ENCODE results near the gene TLCD3B. TPM values are rescaled to one million over a fixed set of nuclear protein-coding genes. Genes with fewer than 3 reads are reported as not detected.

The TLCD3B gene
- total RNA-seq, 1 donor from 2014 or later, result not detected

GRCh38 chr16:30006659-30007377 lies 24.3 kb downstream of the TLCD3B start:
- DNase-seq (ENCODE audit: low spot score), result no peak

DNA sequence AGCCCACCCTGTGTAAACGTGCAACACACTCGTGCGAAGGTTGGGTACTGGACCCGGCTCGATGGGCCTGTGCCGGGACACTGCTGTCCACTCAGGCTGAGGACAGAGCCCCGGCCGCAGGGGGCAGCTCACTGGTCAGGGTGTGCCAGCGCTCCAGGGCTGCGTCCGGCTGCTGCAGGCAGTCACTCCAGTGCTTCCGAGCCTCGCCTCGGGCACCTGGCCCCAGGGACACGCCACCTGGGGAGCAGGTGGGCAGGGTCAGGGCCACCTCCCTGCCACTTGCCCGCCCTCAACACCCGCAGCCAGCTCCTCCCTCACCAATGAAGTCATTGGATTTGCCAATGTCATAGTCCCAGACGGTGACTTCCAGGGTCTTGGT lies 25.0 kb downstream of the TLCD3B start:
- no peak for DNase-seq (ENCODE audit: low spot score)

- DNase-seq (ENCODE audit: low spot score), result no peak
These were observed 25.6 kb downstream of the TLCD3B start for GRCh38 chr16:30005341-30006094.

DNA sequence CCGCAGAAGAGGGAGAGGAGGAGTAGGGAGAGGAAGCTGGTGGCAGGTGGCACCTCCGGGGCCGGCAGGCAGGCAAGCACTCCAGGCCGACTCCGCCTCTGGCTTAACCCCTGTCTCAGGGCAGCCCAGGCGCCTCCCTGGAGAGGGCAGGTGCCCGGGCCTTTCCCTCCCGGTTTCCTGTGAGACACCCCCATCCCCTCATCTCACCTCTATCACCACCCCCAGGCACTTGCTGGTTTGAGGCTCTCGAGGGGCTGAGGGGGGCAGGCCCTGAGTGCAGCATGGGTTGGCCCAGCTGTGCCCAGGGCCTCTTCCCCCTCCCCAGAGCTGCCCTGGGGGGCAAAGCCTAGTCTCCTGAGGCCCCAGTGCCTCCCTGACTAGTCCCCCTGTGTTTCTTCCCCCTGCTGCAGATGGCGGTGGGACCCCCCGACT lies 26.2 kb downstream of the TLCD3B start:
- no peak for DNase-seq (ENCODE audit: low spot score)

DNA sequence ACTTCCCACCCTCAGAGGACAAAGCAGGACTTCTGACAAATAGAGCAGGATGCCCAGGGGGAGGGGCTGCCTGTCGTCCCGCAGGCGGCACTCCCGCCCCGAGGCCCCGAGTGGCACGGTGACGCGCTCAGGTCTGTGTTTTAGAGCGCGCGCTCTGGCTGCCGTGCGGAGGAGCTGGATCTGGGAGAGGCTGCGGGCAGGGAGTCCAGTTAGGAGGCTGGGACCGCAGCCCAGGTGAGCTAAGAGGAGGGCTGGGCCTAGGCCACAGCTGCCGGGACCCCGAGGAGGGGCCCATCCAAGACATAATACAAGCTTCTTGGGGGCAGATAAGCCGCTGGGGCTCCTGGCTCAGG lies 26.7 kb downstream of the TLCD3B start:
- no peak for DNase-seq (ENCODE audit: low spot score)

DNA sequence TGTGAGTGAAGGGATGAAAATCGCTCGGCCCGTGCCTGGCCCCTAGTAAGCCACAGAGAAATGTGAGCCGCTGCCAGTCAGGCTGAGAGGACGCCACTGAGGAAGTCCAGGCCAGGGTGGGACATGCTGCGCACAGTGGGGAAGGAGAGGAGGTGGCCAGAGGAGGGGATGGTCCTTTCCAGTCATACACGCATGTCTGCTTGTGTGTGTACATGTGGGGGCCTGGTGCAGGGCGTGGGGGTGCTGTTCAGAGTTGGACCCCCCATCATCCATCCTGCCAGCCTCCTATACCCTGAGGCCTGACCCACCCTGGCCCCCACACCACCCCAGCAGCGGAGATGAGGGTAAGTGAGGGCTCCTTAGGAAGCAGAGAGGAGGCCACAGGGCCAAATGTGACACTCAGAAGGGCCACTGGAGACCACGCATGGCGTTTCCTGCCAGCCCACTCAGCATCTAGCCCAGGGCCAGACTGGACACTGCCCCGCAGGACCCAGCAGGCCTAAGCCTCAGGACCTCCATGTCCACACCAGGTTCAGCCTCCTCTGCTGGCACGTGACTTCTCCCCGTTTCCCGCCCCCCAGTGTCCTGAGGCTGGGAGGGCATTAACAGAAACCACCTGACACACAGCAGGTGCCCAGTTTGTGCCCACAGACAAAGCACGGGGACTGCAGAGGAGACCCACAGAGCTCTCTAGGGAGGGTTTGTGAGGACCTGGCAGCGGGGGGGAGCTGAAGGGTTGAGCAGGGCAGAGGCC lies 27.2 kb downstream of the TLCD3B start:
- DNase-seq (ENCODE audit: low spot score), result no peak

DNA sequence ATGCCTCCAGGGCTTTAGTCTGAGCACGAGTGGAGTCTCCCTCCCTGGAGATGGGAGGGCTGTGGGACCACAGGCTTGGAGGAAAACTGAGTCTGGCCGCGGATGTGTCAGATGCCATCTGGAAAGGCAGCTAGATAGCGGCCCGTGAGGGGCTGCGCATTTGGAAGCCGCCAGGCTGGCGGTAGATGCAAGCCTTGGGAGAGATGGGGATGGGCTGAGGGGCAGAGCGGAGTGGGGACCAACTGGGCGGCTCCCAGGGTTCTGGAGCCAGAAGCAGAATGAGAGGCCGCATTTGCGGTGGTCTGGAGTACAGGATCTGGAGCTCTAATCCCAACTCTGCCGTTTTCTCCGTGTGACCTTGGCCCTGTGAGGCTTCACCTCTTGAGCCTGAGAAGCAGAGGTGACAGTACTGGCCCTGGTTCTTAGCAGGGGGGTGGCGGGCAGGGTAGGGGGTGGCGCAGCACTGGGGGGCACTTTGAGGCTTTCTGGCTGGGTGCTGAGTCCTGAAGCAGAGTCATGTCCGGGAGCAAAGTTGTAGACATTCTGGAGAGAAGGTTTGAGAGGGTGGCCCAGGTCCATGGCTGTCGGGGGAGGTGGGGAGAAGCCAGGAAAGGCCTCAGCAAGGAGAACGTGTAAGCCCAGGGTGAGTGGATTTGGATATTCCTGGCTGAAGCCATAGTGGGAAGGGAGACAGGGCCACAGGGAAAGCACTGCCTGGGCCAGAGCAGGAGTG lies 28.3 kb downstream of the TLCD3B start:
- DNase-seq (ENCODE audit: low spot score), result no peak

- DNase-seq (ENCODE audit: low spot score), result no peak
These were observed 30.1 kb downstream of the TLCD3B start for GRCh38 chr16:30000735-30001631.

GRCh38 chr16:29999605-30000004 lies 31.5 kb downstream of the TLCD3B start:
- no peak for DNase-seq (ENCODE audit: low spot score)

- no peak for DNase-seq (ENCODE audit: low spot score)
These were observed 34.3 kb downstream of the TLCD3B start for GRCh38 chr16:29996766-29997250.

- DNase-seq (ENCODE audit: low spot score), result peak; percentile 98
These were observed 34.9 kb downstream of the TLCD3B start, which contains the start of gene INO80E for GRCh38 chr16:29995911-29996765. INO80E (plus strand) TSS chr16:29996241; CDS start chr16:29996311, 70 bp downstream.

- peak; percentile 91 for DNase-seq (ENCODE audit: low spot score)
These were observed 35.7 kb downstream of the TLCD3B start, which contains the start of gene HIRIP3 for GRCh38 chr16:29995324-29995910. HIRIP3 (minus strand) TSS chr16:29995617; CDS start chr16:29995605, 12 bp downstream.

DNA sequence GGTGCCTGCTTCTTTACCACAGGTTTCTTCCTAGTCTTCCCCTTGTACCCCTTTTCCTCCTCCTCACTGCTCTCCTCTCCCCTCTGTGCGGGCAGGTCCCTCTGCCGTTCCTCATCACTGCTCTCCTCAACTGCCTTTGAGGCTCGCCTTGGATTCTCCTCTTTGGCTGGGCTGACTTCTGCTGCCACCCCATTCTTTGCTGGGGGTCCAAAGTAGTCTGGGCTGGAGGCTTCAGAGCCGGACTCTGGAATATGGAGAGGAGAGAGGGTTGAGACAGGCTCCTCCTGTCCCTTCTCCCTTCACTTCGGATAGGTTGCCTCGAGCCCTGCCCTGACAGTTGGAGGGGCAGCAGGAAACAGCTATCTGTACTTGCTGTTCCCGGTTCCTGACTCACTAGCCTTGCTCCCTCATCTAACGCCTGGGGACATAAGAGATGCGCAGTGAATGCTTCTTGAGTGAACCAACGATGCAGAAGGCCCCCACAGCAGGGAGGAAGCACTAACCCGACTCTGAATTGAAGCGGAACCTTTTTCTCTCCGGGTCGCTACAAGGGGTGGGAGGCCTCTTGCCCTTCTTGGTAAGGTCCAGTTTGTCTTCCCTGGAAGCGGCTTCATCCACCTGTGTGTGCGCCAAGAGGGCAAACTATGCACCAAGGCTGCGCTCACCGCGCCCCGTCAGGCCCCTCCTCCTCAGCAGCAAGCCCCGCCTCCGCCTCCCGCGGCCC lies 36.3 kb downstream of the TLCD3B start:
- DNase-seq (ENCODE audit: low spot score), result peak; percentile 33

DNA sequence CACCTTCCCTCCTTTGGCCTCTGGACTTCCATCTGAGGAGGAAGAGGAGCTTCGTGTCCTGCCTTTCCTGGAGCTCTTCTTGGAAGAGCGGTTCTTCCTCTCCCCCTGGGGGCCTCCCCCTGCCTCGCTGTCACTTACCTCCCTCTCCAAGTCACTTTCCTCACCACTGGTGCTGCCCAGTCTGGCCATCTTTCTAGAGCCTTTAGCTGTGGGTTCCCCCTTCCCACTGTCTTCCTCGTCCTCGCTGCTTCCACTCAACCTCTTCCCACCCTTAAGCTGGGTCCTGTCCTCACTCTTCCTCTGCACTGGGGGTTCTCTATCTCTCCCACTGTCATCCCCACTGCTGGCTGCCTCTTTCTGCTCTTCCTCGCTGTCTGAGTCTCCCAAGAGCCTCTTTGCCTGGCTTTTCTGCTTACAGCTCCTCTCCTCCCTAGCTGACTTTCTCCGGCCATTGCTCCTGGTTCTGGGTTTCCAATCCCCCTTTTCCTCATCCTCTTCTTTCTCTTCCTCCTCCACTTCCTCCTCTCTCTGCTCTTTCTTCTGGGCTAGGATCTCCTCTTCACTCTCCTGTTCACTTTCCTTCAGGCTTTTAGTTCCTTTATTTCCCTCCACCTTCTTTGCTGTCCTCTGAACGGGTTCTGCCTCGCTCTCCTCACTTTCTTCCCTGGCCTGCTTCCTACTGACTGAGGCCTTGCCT lies 37.0 kb downstream of the TLCD3B start:
- no peak for DNase-seq (ENCODE audit: low spot score)

DNA sequence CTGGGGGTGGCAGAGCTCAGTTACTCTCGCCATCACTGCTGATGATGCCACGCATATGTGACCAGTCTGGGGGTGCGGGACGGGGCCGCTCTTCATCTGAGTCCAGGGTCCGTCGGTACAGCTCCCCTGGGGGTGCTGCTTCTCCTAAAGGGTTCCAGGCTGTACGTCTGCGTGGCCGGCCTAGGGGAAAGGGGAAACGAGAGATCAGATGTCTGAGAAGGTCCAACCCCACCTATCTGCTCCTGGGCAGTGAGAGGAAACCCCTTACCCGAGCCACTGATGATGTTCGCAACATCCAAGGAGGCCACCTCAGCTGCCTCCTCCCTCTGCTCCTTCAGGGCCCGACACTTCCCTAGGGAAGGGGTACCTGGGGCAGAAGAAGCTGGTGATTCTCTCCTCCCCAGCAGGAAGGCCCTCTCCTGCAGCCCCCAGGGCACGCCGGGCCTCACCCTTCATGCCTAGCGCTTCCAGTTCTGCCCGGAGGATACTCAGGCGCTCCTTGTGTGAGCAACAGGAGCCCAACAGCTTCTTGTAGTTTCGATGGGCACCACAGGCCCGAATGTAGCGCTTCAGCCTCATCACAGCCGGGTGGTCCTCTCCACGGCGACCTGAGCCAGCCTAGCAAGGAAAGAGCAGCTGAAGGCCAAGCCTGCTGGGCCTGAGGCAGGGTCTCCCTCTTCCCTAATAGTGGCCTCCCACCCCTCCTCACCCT lies 37.7 kb downstream of the TLCD3B start:
- DNase-seq (ENCODE audit: low spot score), result no peak

DNA sequence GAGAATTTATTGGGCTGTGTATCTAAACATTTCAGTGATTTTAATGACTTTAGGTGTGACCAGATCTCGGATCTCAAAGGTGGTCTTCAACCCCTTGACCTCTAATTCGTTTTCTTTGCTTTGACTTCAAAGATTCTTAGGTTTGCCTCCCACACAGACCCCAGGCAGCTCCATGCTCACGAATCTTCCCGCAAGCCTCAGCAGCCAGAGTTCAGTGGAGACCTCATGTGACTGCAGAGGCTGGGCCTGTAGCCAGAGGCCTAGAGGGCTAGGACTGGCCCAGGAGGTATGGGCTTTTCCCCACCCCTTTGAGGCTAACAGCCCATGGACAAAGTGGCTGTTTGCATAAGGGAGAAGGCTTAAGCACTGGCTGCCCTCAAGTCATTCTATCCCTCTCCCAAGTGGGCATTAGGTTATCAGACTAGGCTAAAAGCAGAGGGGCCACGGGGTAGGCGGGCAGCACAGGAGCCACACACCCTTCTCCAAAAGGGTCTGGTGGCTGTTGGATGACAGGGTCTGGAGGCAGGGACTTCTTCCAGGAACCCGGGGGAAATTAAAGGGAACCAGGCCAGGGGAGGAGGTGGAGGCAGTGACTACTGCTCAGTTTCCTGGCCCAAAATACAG lies 38.6 kb downstream of the TLCD3B start:
- no peak for DNase-seq (ENCODE audit: low spot score)

- DNase-seq (ENCODE audit: low spot score), result no peak
These were observed 39.5 kb downstream of the TLCD3B start for GRCh38 chr16:29991571-29991904.
